C4-2B (cell line): ENCODE measurements around the gene CHCT1.

Experiments used
- H3K27ac ChIP-seq: fragments of 450-650 bp; 2 replicates; pipeline ENCODE4 v1.5.1; 2017
- CTCF ChIP-seq: fragments of 450-650 bp; conservative IDR thresholded peaks from 2 replicates; pipeline ENCODE4 v1.5.1; 2017; ENCODE audit warnings: mild to moderate bottlenecking
- ZFX ChIP-seq: fragments of 450-650 bp; IDR thresholded peaks from 2 replicates; pipeline ENCODE4 v1.6.1; 2017

The CHCT1 gene

GRCh38 chr17:60439501-60439900, 17.2 kb downstream of the CHCT1 start:
- no peak for TF ChIP-seq ZFX
- no peak for TF ChIP-seq CTCF
- no peak overlapping the region for H3K27ac ChIP-seq

GRCh38 chr17:60442271-60443173, 20.2 kb downstream of the CHCT1 start:
- H3K27ac ChIP-seq, result no peak overlapping the region
- TF ChIP-seq ZFX (no peak), CTCF (no peak)

- TF ChIP-seq ZFX (no peak), CTCF (no peak)
- no peak overlapping the region for H3K27ac ChIP-seq
Measured at GRCh38 chr17:60443713-60444112, 21.4 kb downstream of the CHCT1 start.

GRCh38 chr17:60445144-60445543, 22.9 kb downstream of the CHCT1 start:
- no peak for TF ChIP-seq ZFX
- no peak for TF ChIP-seq CTCF
- H3K27ac ChIP-seq, result no peak overlapping the region

GRCh38 chr17:60447375-60447774, 25.1 kb downstream of the CHCT1 start:
- no peak overlapping the region for H3K27ac ChIP-seq
- TF ChIP-seq CTCF (no peak), ZFX (no peak)

- H3K27ac ChIP-seq, result no peak overlapping the region
- no peak for TF ChIP-seq ZFX
- TF ChIP-seq CTCF, result no peak
Measured at GRCh38 chr17:60451071-60451470, 28.8 kb downstream of the CHCT1 start.

GRCh38 chr17:60451965-60452364, 29.7 kb downstream of the CHCT1 start:
- no peak overlapping the region for H3K27ac ChIP-seq
- no peak for TF ChIP-seq CTCF
- TF ChIP-seq ZFX, result no peak
